ENCODE data around the gene SLC45A3.

Gene SLC45A3

DNA sequence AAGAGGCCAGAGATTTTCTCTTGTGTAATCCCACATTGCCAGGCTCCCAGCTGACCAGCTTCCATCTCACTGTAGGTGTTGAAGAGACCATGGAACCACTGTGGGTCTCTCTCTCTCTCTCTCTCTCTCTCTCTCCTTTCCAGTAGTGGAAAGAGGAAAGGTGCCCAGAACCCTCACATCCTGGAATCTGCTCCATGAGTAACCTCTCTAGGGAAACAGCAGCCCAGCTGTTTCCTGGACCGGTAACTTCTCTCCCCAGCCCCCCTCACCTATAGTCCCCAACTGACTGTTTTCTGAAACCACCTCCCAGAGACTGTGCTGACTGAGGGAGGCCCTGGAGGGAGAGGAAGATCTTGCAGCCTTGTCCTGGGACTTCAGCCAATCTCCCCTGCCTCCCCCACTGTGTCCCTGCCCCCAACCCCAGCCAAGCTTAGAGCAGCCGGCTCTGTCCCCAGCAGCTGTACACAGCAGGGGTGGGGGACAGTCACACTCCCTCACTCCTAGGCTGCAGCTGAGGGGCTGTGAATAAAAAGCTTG, 20.6 kb upstream of the SLC45A3 start:
- no peak for DNase-seq (ENCODE audit: low read depth)
- no peak for TF ChIP-seq CTCF (IDR thresholded peaks at IDR 0.05; ENCODE audit: insufficient read depth, low read depth, low read length, missing control alignments)
- H3K4me3 ChIP-seq (ENCODE audit: low read depth, low read length): no peak overlapping the region

GRCh38 chr1:205699416-205699815, 19.1 kb upstream of the SLC45A3 start:
- DNase-seq (ENCODE audit: low read depth): no peak
- no peak overlapping the region for H3K4me3 ChIP-seq (ENCODE audit: low read depth, low read length)
- TF ChIP-seq CTCF (IDR thresholded peaks at IDR 0.05; ENCODE audit: insufficient read depth, low read depth, low read length, missing control alignments): no peak

DNA sequence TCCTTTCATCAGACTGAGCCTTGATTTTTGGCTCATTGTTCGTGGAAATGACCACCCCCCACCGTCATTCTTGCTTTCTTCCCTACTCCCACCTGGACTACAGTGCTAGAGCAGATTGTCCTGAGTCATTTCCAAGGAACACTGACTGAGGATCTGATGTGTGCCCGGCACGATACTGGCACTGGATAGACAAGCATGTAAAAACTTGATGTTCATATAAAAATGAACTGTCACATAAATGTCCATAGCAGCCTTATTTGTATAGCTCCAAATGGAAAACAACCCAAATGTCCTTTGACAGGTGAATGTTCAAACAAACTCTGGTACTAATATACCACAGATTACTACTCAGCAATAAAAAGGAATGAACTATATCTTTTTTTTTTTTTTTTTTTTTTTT, 18.6 kb upstream of the SLC45A3 start:
- H3K4me3 ChIP-seq (ENCODE audit: low read depth, low read length): no peak overlapping the region
- no peak for TF ChIP-seq CTCF (IDR thresholded peaks at IDR 0.05; ENCODE audit: insufficient read depth, low read depth, low read length, missing control alignments)
- no peak for DNase-seq (ENCODE audit: low read depth)

DNA sequence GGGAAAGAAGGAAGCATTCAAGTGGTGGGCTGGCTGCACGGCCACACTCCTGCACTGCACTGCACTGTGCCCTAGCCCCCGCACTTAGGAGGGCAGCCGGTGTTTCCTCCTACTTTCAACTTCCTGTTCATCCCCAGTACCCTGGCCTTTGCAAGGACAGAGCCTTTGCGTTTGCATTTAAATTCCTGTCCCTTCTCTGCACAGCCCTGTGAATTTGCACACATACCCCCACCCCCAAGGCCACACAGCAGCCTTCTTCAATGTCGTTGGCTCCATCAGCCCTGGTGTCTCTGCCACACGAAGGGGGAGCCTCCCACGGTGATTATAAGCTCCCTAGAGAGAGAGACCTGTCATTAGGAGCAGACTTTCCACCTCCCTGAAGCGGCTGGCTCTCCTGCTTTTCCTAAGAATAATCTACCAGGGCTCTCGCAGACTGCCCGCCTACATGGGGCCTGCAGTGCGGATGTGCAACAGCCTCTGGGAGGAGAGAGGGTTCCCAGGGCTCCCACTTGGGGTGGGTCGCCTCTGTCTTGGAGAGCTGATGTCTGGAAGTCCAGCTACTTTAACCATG, 13.2 kb upstream of the SLC45A3 start:
- no peak for DNase-seq (ENCODE audit: low read depth)
- H3K4me3 ChIP-seq (ENCODE audit: low read depth, low read length): no peak overlapping the region
- TF ChIP-seq CTCF (IDR thresholded peaks at IDR 0.05; ENCODE audit: insufficient read depth, low read depth, low read length, missing control alignments): no peak

DNA sequence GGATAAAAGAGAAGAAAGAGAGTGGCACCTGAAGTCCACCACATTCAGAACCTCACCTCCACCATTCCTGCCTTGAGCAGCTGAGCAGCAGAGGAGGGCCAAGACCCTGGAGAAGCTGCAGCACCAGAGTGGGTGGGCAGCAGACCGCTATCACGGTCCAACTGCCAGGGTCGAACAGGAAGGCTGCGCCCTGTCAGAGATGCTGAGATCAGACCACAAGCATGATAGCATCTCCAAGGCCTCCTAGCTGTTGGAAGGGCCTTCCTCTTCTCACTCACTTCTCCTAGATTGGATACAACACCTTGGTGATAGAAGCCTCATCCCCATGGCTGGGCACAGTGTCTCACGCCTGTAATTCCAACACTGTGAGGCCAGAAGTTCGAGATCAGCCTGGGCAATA, 12.1 kb upstream of the SLC45A3 start:
- no peak for TF ChIP-seq CTCF (IDR thresholded peaks at IDR 0.05; ENCODE audit: insufficient read depth, low read depth, low read length, missing control alignments)
- DNase-seq (ENCODE audit: low read depth): no peak
- no peak overlapping the region for H3K4me3 ChIP-seq (ENCODE audit: low read depth, low read length)

DNA sequence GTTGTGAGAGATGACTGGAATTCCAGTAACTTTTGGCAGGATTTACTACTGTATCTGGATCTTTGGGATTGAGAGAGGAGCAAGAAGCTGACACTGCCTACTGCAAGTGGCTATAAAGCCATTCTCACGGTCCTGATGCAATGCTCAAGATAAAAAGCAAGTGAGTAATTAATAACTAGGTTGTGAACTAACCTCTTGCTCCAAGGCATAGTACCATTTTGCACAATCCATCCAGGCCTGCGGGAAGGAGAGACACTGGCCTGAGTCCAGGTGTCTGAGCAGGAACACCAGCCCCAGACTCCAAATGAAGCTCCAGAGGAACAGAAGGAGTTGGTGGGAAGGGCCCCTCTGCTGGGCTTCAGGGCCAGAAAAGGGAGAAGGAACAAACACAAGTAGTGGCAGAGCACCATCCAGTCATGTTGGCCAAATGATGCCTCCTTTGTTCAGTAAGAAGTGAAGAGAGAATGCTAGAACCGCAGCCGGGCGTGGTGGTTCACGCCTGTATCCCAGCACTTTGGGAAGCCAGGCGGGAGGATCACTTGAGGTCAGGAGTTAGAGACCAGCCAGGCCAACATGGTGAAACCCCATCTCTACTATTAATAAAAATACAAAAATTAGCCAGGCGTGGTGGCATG, 9.9 kb upstream of the SLC45A3 start:
- TF ChIP-seq CTCF (IDR thresholded peaks at IDR 0.05; ENCODE audit: insufficient read depth, low read depth, low read length, missing control alignments): no peak
- no peak for DNase-seq (ENCODE audit: low read depth)

DNA sequence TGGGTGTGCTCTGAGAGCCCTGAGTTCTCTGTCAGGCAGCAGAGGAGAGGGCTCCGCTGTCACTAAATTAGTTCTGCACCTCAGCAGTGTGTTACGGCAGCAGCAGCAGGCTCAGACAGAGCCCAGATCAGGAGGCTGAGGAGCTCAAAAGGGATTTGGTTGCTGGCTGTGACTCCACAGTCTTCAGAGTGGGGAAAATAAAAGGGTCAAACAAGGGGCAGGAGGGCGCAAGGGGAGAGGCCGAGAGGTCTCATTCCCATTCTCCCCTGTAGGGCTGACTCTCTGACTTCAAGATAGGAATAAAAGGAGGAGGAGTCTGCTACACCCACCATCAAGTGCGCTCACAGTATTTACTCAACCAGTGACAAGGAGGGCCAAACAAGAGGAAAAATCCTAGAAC, 9.2 kb upstream of the SLC45A3 start:
- no peak for DNase-seq (ENCODE audit: low read depth)
- no peak overlapping the region for H3K4me3 ChIP-seq (ENCODE audit: low read depth, low read length)
- no peak for TF ChIP-seq CTCF (IDR thresholded peaks at IDR 0.05; ENCODE audit: insufficient read depth, low read depth, low read length, missing control alignments)

More for the DNA sequence above, 9.9 kb upstream of the SLC45A3 start:
- no peak overlapping the region for H3K4me3 ChIP-seq (ENCODE audit: low read depth, low read length)
